IPS-15b (cell line): Measurements from ENCODE around the gene SERINC2.

Experiments used
- H3K27me3 ChIP-seq: one replicate; pipeline ENCODE4 v1.6.1; 2013; ENCODE audit warnings: low read length; ENCODE audit not compliant: control insufficient read depth, insufficient read depth
- H3K36me3 ChIP-seq: one replicate; pipeline ENCODE4 v1.6.1; 2013; ENCODE audit warnings: low read length; ENCODE audit not compliant: control insufficient read depth, insufficient read depth
- H3K4me1 ChIP-seq: one replicate; pipeline ENCODE4 v1.6.1; 2013; ENCODE audit warnings: mild to moderate bottlenecking, low read length; ENCODE audit not compliant: control insufficient read depth, insufficient read depth
- H3K4me3 ChIP-seq: one replicate; pipeline ENCODE4 v1.5.1; 2013; ENCODE audit warnings: low read depth, low read length
- H3K9ac ChIP-seq: one replicate; pipeline ENCODE4 v1.6.1; 2013; ENCODE audit warnings: low read depth, mild to moderate bottlenecking, low read length
- H3K9me3 ChIP-seq: one replicate; pipeline ENCODE4 v1.6.1; 2013; ENCODE audit warnings: mild to moderate bottlenecking, low read length; ENCODE audit not compliant: control insufficient read depth, insufficient read depth

The SERINC2 gene

GRCh38 chr1:31441073-31441472 lies 28.1 kb downstream of the SERINC2 start:
- no peak overlapping the region for H3K4me3 ChIP-seq
- no peaks in the 10 kb centered on the region for H3K36me3 ChIP-seq
- no peak overlapping the region for H3K9ac ChIP-seq
- no peaks in the 10 kb centered on the region for H3K27me3 ChIP-seq
- H3K4me1 ChIP-seq: no peaks in the 10 kb centered on the region
- no peaks in the 10 kb centered on the region for H3K9me3 ChIP-seq

GRCh38 chr1:31441558-31441957 lies 28.5 kb downstream of the SERINC2 start:
- Histone ChIP-seq H3K36me3 (no peaks in the 10 kb centered on the region), H3K4me3 (no peak overlapping the region), H3K9me3 (no peaks in the 10 kb centered on the region), H3K9ac (no peak overlapping the region), H3K27me3 (no peaks in the 10 kb centered on the region), H3K4me1 (no peaks in the 10 kb centered on the region)

GRCh38 chr1:31441970-31442647 lies 29.1 kb downstream of the SERINC2 start:
- Histone ChIP-seq H3K4me3 (no peak overlapping the region), H3K36me3 (no peaks in the 10 kb centered on the region), H3K27me3 (no peaks in the 10 kb centered on the region), H3K9me3 (no peaks in the 10 kb centered on the region), H3K4me1 (no peaks in the 10 kb centered on the region), H3K9ac (no peak overlapping the region)

- H3K4me1 ChIP-seq: no peaks in the 10 kb centered on the region
- no peak overlapping the region for H3K9ac ChIP-seq
- no peak overlapping the region for H3K4me3 ChIP-seq
- H3K36me3 ChIP-seq: no peaks in the 10 kb centered on the region
- H3K27me3 ChIP-seq: no peaks in the 10 kb centered on the region
- H3K9me3 ChIP-seq: no peaks in the 10 kb centered on the region
Measured at GRCh38 chr1:31442648-31442994, 29.6 kb downstream of the SERINC2 start.

GRCh38 chr1:31443673-31444072 lies 30.7 kb downstream of the SERINC2 start:
- no peaks in the 10 kb centered on the region for H3K27me3 ChIP-seq
- H3K36me3 ChIP-seq: no peaks in the 10 kb centered on the region
- H3K9me3 ChIP-seq: no peaks in the 10 kb centered on the region
- H3K4me3 ChIP-seq: no peak overlapping the region
- H3K4me1 ChIP-seq: no peaks in the 10 kb centered on the region
- no peak overlapping the region for H3K9ac ChIP-seq

GRCh38 chr1:31444725-31445448 lies 31.9 kb downstream of the SERINC2 start:
- H3K9me3 ChIP-seq: no peaks in the 10 kb centered on the region
- H3K4me1 ChIP-seq: no peaks in the 10 kb centered on the region
- H3K27me3 ChIP-seq: no peaks in the 10 kb centered on the region
- no peak overlapping the region for H3K4me3 ChIP-seq
- no peaks in the 10 kb centered on the region for H3K36me3 ChIP-seq
- H3K9ac ChIP-seq: no peak overlapping the region

GRCh38 chr1:31445951-31446350 lies 32.9 kb downstream of the SERINC2 start:
- Histone ChIP-seq H3K4me3 (no peak overlapping the region), H3K36me3 (no peaks in the 10 kb centered on the region), H3K4me1 (no peaks in the 10 kb centered on the region), H3K9ac (no peak overlapping the region), H3K9me3 (no peaks in the 10 kb centered on the region), H3K27me3 (no peaks in the 10 kb centered on the region)

- H3K9me3 ChIP-seq: no peaks in the 10 kb centered on the region
- H3K4me3 ChIP-seq: no peak overlapping the region
- no peaks in the 10 kb centered on the region for H3K27me3 ChIP-seq
- H3K4me1 ChIP-seq: no peaks in the 10 kb centered on the region
- no peak overlapping the region for H3K9ac ChIP-seq
- no peaks in the 10 kb centered on the region for H3K36me3 ChIP-seq
Measured at GRCh38 chr1:31447210-31447609, 34.2 kb downstream of the SERINC2 start.

GRCh38 chr1:31453384-31454079 lies 40.5 kb downstream of the SERINC2 start:
- no peaks in the 10 kb centered on the region for H3K36me3 ChIP-seq
- H3K9ac ChIP-seq: no peak overlapping the region
- H3K4me3 ChIP-seq: no peak overlapping the region
- H3K4me1 ChIP-seq: no peaks in the 10 kb centered on the region
- H3K27me3 ChIP-seq: no peaks in the 10 kb centered on the region
- peaks cover 6% of the 10 kb centered on the region for H3K9me3 ChIP-seq

GRCh38 chr1:31458287-31458896 lies 45.4 kb downstream of the SERINC2 start:
- Histone ChIP-seq H3K27me3 (no peaks in the 10 kb centered on the region), H3K4me1 (no peaks in the 10 kb centered on the region), H3K9me3 (peaks cover 9% of the 10 kb centered on the region), H3K9ac (no peak overlapping the region), H3K4me3 (no peak overlapping the region), H3K36me3 (no peaks in the 10 kb centered on the region)

GRCh38 chr1:31460027-31460426 lies 47.0 kb downstream of the SERINC2 start:
- H3K4me1 ChIP-seq: no peaks in the 10 kb centered on the region
- H3K27me3 ChIP-seq: no peaks in the 10 kb centered on the region
- H3K4me3 ChIP-seq: no peak overlapping the region
- H3K36me3 ChIP-seq: no peaks in the 10 kb centered on the region
- H3K9me3 ChIP-seq: peaks cover 7% of the 10 kb centered on the region
- H3K9ac ChIP-seq: no peak overlapping the region
